Body of pancreas (tissue), 4 donors: ENCODE data around the gene GLIS2. TPM values are rescaled to one million over a fixed set of nuclear protein-coding genes. Genes with fewer than 3 reads are reported as not detected.

Experiments
- ATAC-seq: fragments of 150-250 bp; one replicate; pipeline ENCODE4 v1.9.1; 2016
- DNase-seq, 4 donors: peaks; one replicate each; pipeline ENCODE4 v3.0.0-alpha.2; 2019
- H3K27ac ChIP-seq, 4 donors: fragments of 200-600 bp; sonication (generic); 1 replicate in 3 of 4; 2 replicates in 1 of 4; pipeline versions ENCODE4 v1.5.1 to v1.6.1; 2016 to 2019; ENCODE audit warnings: mild to moderate bottlenecking in 1 of 4, mixed read lengths in 1 of 4, moderate library complexity in 1 of 4
- H3K27me3 ChIP-seq, 2 donors: fragments of 200-600 bp; sonication (generic); one replicate each; pipeline ENCODE4 v1.6.0; 2016; ENCODE audit warnings: mild to moderate bottlenecking in 1 of 2
- H3K36me3 ChIP-seq, 2 donors: fragments of 200-600 bp; sonication (generic); replicated peaks in 1 of 2; 2 replicates each; pipeline ENCODE4 v1.5.1; 2016; ENCODE audit warnings: low read depth in 2 of 2; ENCODE audit not compliant: insufficient read depth in 1 of 2
- H3K4me1 ChIP-seq: fragments of 200-600 bp; sonication (generic); one replicate; pipeline ENCODE4 v1.6.0; 2016
- H3K4me3 ChIP-seq, 2 donors: fragments of 200-600 bp; sonication (generic); 1 replicate in 1 of 2; 2 replicates in 1 of 2; pipeline ENCODE4 v1.5.1; 2016 to 2019
- H3K9me3 ChIP-seq, 3 donors: fragments of 200-600 bp; sonication (generic); 1 replicate in 2 of 3; 2 replicates in 1 of 3; pipeline ENCODE4 v1.5.1; 2016
- CTCF ChIP-seq, 7 experiments: fragments of 450-650 bp in 4 of 7; fragments of 200-600 bp in 3 of 7; sonication (generic) in 3 of 7; IDR thresholded peaks; one replicate each; pipeline ENCODE4 v1.5.1; 2016 to 2019; ENCODE audit warnings: antibody characterized with exemption in 7 of 7
- POLR2A ChIP-seq, 3 donors: fragments of 450-650 bp; IDR thresholded peaks; one replicate each; pipeline ENCODE4 v1.6.1; 2016; ENCODE audit warnings: antibody characterized with exemption in 3 of 3, mild to moderate bottlenecking in 2 of 3
- WGBS, 2 donors: methylation state at CpG; one replicate each; pipeline ENCODE4 v1.1.5; 2017; 5-methylcytosine and 5-hydroxymethylcytosine counted together
- intact Hi-C: fragments of 100-400 bp; cut with DNase I; formaldehyde crosslinking; loops from one replicate; pipeline ENCODE4 v1.15.1; 2023
- total RNA-seq, 2 donors: library from RNA; depleted of rRNA; stranded (reverse); fragments of >200 nt; gene quantifications; one replicate each; pipeline ENCODE4 v1.1.0, GENCODE V29; 2016

Gene GLIS2
- total RNA-seq, 2 donors from 2014 or later: 6.0 to 6.3 TPM

GRCh38 chr16:4373356-4373908 is 57.6 kb downstream of the GLIS2 start:
- DNase-seq: peak in 1 of 4 donors; percentile 40
- 0 to 14% methylated on average over 1 to 9 of the region's 9 CpGs for WGBS, 2 donors
- H3K36me3 ChIP-seq: no peaks in the 10 kb centered on the region
- ATAC-seq: no peak
- peaks cover 69% of the 10 kb centered on the region for H3K4me1 ChIP-seq
- no peak overlapping the region for H3K4me3 ChIP-seq
- peak overlapping the region; percentile 78 to 89 (median 86) for H3K27ac ChIP-seq
- H3K27me3 ChIP-seq: no peaks in the 10 kb centered on the region
- intact Hi-C loops: no loop called here
- TF ChIP-seq POLR2A (IDR thresholded peaks at IDR 0.05) (no peak), CTCF (IDR thresholded peaks at IDR 0.05) (no peak)
- no peaks in the 10 kb centered on the region for H3K9me3 ChIP-seq

GRCh38 chr16:4373909-4374742 is 58.3 kb downstream of the GLIS2 start:
- no peaks in the 10 kb centered on the region for H3K27me3 ChIP-seq
- intact Hi-C loops: no loop called here
- ATAC-seq (peak; percentile 30), DNase-seq (peak; percentile 73 to 86 (median 80))
- 30 to 34% methylated on average over 18 to 30 of the region's 30 CpGs for WGBS, 2 donors
- no peak for TF ChIP-seq CTCF (IDR thresholded peaks at IDR 0.05)
- peak; percentile 4 to 54 (median 49) for TF ChIP-seq POLR2A (IDR thresholded peaks at IDR 0.05)
- no peaks in the 10 kb centered on the region for H3K36me3 ChIP-seq
- peak overlapping the region; percentile 78 to 89 (median 86) for H3K27ac ChIP-seq
- no peaks in the 10 kb centered on the region for H3K9me3 ChIP-seq
- peaks cover 75% of the 10 kb centered on the region for H3K4me1 ChIP-seq
- no peak overlapping the region for H3K4me3 ChIP-seq

- intact Hi-C loops: no loop called here
- H3K36me3 ChIP-seq: no peaks in the 10 kb centered on the region
- DNase-seq (peak in 2 of 4 donors; percentile 49 to 53), ATAC-seq (no peak)
- H3K4me1 ChIP-seq: peaks cover 75% of the 10 kb centered on the region
- H3K4me3 ChIP-seq: no peak overlapping the region
- no peaks in the 10 kb centered on the region for H3K27me3 ChIP-seq
- TF ChIP-seq CTCF (IDR thresholded peaks at IDR 0.05) (no peak), POLR2A (IDR thresholded peaks at IDR 0.05) (no peak)
- H3K9me3 ChIP-seq: no peaks in the 10 kb centered on the region
- peak overlapping the region; percentile 78 to 89 (median 86) for H3K27ac ChIP-seq
- WGBS, 2 donors: 81 to 83% methylated on average over 14 to 15 of the region's 15 CpGs
Observed at GRCh38 chr16:4375717-4376116, 59.9 kb downstream of the GLIS2 start.

GRCh38 chr16:4376126-4376892 is 60.4 kb downstream of the GLIS2 start:
- Histone ChIP-seq H3K27me3 (no peaks in the 10 kb centered on the region), H3K9me3 (no peaks in the 10 kb centered on the region), H3K4me3 (no peak overlapping the region), H3K36me3 (no peaks in the 10 kb centered on the region), H3K27ac (peak overlapping the region; percentile 78 to 89 (median 86)), H3K4me1 (peaks cover 71% of the 10 kb centered on the region)
- intact Hi-C loops: no loop called here
- peak; percentile 71 for ATAC-seq
- 38 to 45% methylated on average over 2 to 31 of the region's 31 CpGs for WGBS, 2 donors
- DNase-seq: peak; percentile 90 to 97 (median 93)
- TF ChIP-seq CTCF (IDR thresholded peaks at IDR 0.05) (no peak), POLR2A (IDR thresholded peaks at IDR 0.05) (peak; percentile 24 to 50 (median 45))
